Gastroesophageal sphincter (tissue), 3 donors: Measurements from ENCODE around the gene NCOR1.

ENCODE experiments used
- CTCF ChIP-seq, 4 experiments: fragments of 200-600 bp in 2 of 4; fragments of 450-650 bp in 2 of 4; sonication (generic) in 1 of 4; IDR thresholded peaks; one replicate each; pipeline ENCODE4 v1.5.1; 2017 to 2019; ENCODE audit warnings: antibody characterized with exemption in 4 of 4, mild to moderate bottlenecking in 2 of 4, moderate library complexity in 2 of 4
- EP300 ChIP-seq: sonication (generic); formaldehyde crosslinking; IDR thresholded peaks from one replicate; pipeline ENCODE4 v1.6.1; 2017; ENCODE audit warnings: antibody characterized with exemption, mild to moderate bottlenecking
- POLR2A ChIP-seq, 2 donors: fragments of 450-650 bp; IDR thresholded peaks; one replicate each; pipeline ENCODE4 v1.6.1; 2017; ENCODE audit warnings: antibody characterized with exemption in 2 of 2, mild to moderate bottlenecking in 2 of 2, moderate library complexity in 1 of 2
- POLR2AphosphoS5 ChIP-seq: sonication (generic); formaldehyde crosslinking; IDR thresholded peaks from one replicate; pipeline ENCODE4 v1.6.1; 2017; ENCODE audit warnings: antibody characterized with exemption

GRCh38 chr17:16036261-16036660, 179.1 kb downstream of the NCOR1 start:
- TF ChIP-seq POLR2A (IDR thresholded peaks at IDR 0.05) (no peak), POLR2AphosphoS5 (no peak), CTCF (IDR thresholded peaks at IDR 0.05) (no peak), EP300 (no peak)
